ES-I3 (cell line): ENCODE results near the gene CHKB.
A peak's percentile ranks its signal among the peaks of the same experiment; 100 is the strongest.

Experiments used
- H3K36me3 ChIP-seq: 2 replicates; pipeline ENCODE4 v1.6.1; 2013; ENCODE audit warnings: mild to moderate bottlenecking, low read length, control low read depth, moderate library complexity; ENCODE audit not compliant: insufficient read depth
- H3K4me1 ChIP-seq: 2 replicates; pipeline ENCODE4 v1.6.1; 2013; ENCODE audit warnings: mild to moderate bottlenecking, control low read depth, low read length; ENCODE audit not compliant: insufficient read depth
- H3K9ac ChIP-seq: 2 replicates; pipeline ENCODE4 v1.6.1; 2013; ENCODE audit warnings: low read depth, mild to moderate bottlenecking, low read length, moderate library complexity
- H3K9me3 ChIP-seq: 2 replicates; pipeline ENCODE4 v1.6.1; 2013; ENCODE audit warnings: mild to moderate bottlenecking, low read length, moderate library complexity; ENCODE audit not compliant: control insufficient read depth, insufficient read depth

Gene CHKB

DNA sequence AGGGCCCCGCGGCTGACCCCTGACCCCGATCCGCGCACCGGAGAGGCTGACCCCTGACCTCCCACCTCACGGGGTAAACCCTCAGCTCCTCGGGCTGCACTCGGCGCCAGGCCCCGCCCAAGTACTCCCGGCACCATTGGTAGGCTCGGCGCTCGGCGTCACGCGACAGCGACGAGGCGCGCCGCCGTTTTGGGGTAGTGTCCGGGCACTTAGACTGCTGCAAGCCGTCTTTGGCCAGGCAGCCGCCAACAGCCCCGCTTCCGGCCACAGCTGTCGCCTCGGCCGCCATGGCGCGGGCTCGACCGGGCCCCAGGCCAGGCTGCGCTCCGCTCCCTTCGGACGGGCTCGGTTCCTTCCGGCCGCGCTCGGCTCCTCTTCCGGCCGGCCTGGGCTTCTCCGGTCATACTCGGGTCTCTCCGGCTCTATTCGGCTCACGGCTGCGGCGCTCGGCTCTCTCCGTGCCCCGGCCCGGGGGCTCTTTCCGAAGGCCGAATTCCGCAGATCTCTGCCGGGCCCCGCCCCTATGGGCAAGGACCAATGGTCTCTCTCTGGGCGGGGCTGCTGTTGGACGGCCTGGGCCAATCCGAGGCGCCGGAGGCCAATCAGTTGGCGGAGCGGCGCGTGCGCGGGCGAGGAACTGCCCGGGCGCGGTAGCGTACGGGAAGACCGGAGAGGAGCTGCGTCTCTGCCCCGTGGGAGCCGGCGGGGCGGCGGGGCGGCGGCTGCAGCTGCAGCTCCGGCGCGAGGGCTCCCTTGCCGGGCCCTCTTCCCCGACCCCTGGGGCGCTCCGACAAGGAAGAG, at the start of gene CHKB:
TSS of gene CHKB (minus strand) at position 357 of the 801 bp plus-strand sequence. CDS start at position 289, 68 bp downstream.
- no peaks in the 10 kb centered on the region for H3K9me3 ChIP-seq
- H3K4me1 ChIP-seq: peaks cover 11% of the 10 kb centered on the region
- H3K36me3 ChIP-seq: no peaks in the 10 kb centered on the region
- peak within 1 kb of the TSS; percentile 99 for H3K9ac ChIP-seq

DNA sequence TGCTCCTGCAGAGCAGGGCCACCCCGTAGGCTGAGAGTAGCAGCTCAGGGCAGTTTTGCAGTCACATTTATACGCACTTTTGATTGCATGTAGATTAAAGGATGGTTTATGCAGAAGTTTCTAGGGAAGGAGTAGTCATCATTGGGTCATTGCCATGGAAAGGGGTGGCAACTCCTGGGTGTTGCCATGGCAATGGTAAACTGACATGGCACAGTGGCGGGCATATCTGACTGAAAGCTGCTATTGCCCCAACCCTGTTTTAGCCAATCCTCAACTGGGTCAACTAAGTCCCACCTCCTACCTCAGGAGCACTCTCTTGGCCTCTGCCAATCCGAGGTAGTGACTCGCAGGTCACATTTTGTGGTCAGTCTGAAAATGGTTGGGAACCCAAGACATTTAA, 47.7 kb upstream of the CHKB start:
- Histone ChIP-seq H3K36me3 (no peaks in the 10 kb centered on the region), H3K9me3 (no peaks in the 10 kb centered on the region), H3K9ac (no peak overlapping the region), H3K4me1 (no peaks in the 10 kb centered on the region)

- H3K9ac ChIP-seq: peak overlapping the region; percentile 67
Measured at GRCh38 chr22:50628543-50629134, 46.0 kb upstream of the CHKB start.

DNA sequence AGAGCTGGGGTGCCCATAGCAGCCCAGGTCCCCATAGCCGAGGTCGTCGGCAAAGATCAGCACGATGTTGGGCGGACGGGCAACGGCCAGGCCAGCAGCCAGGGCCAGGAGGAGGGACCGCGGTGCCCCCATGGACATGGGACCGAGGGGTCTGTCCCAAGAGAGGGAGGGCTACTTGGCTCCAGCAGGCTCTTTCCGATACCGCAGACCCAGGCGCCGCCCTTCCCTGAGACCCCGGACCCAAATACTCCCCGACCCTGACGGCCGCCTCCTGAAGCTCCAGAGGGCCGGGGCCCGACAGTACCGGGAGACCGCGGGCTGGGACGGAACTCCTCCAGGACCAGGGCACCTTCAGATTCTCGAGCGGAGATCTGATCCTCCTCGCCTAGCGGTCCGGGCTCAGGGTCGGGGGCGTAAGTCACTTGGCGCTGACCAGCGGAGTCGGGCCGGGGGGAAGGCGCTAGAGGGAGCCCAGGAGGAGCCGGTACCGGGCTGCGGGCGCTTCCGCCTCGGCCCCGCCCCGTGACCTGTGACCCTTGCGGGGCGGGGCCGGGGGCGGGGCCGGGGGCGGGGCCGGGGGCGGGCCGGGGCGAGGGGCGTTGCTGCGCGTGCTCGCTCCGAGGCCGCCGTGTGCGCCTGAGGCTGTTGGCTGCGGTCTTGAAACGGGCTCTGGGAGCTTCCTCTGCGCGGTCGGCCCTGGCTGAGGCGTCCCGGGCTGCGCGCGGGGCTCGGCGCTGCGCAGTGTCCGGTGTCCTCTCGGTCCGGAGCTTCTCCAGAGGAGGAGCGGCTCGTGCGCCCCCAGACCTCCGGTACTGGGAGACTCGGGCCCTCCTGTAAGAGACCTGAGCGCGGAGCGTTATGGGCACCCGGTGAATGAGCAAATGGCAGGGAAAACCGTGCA, 45.2 kb upstream of the CHKB start, which contains the start of gene ARSA:
TSS of gene ARSA (minus strand) at position 511 of the 901 bp plus-strand sequence. CDS start at position 138, 373 bp downstream.
- H3K9me3 ChIP-seq: no peaks in the 10 kb centered on the region
- H3K4me1 ChIP-seq: no peaks in the 10 kb centered on the region
- peak within 1 kb of the TSS; percentile 95 for H3K9ac ChIP-seq
- no peaks in the 10 kb centered on the region for H3K36me3 ChIP-seq

More at GRCh38 chr22:50628543-50629134, 46.0 kb upstream of the CHKB start:
- H3K9me3 ChIP-seq: no peaks in the 10 kb centered on the region
- H3K36me3 ChIP-seq: no peaks in the 10 kb centered on the region
- H3K4me1 ChIP-seq: no peaks in the 10 kb centered on the region

DNA sequence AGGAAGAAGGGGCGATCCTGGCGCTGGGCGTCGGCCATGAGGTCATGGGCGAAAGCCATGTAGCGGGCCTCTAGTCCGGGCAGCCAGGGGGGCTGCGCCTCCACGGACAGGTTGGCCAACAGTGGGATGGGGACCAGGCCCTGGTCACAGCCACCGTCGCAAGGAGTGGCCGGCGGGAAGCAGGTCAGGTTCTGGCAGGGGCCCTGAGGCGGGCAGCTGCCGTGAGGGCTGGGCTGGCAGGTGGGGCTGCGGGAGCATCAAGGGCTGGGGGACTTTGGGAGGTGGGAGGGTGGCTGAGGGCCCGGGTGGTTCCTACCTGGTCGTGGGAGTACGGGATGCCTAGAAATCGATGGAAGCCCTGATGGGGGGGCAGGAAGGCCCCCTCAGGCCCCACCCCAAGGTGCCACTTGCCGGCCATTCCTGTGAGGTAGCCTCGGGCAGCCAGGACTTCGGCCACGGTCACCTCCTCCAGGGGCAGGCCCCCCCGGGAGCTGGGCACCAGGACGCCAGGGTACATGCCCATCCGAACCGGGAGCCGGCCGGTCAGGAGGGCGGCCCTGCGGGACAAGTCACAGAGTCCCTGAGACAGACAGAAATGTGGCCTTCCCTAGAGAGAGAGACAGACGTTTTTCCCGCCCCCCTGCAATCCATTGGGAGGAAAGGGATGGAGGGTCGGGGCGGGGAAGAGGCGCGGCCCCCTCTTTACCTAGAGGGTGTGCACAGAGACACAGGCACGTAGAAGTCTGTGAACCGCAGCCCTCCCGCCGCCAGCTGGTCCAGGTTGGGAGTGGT, 44.4 kb upstream of the CHKB start:
- Histone ChIP-seq H3K9me3 (no peaks in the 10 kb centered on the region), H3K36me3 (no peaks in the 10 kb centered on the region), H3K9ac (peak overlapping the region; percentile 95; the same call in 1 of the 2 replicates), H3K4me1 (peaks cover 2% of the 10 kb centered on the region; the same call in 1 of the 2 replicates)

DNA sequence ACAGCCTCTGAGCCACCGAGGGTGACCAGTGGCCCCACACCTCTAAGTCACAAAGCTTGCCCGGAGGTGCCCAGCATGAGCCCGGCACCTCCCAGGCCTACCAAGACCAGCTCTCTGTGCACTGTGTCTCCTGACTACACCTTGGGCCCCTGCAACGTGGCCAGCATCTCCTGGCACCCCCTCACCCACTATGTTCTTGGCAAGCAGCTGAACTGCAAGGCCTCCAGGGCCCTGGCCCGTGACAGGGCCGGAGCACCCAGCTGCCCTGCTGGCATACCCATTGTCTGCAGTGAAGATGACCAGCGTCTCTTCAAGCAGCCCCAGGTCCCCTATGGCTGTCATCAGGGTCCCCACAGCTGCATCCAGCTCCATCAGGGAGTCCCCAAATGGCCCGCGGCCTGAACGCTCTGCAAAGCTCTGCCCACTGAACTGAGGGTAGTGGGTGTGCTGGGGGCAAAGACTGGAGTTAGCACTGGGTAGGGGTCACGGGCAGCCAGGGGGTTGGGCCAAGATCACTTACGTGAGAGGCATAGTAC, 43.7 kb upstream of the CHKB start:
- Histone ChIP-seq H3K36me3 (no peaks in the 10 kb centered on the region), H3K9ac (no peak overlapping the region), H3K9me3 (no peaks in the 10 kb centered on the region), H3K4me1 (peaks cover 8% of the 10 kb centered on the region)

GRCh38 chr22:50625568-50626313, 43.1 kb upstream of the CHKB start:
- peaks cover 11% of the 10 kb centered on the region for H3K4me1 ChIP-seq
- H3K9ac ChIP-seq: no peak overlapping the region
- no peaks in the 10 kb centered on the region for H3K9me3 ChIP-seq
- no peaks in the 10 kb centered on the region for H3K36me3 ChIP-seq

DNA sequence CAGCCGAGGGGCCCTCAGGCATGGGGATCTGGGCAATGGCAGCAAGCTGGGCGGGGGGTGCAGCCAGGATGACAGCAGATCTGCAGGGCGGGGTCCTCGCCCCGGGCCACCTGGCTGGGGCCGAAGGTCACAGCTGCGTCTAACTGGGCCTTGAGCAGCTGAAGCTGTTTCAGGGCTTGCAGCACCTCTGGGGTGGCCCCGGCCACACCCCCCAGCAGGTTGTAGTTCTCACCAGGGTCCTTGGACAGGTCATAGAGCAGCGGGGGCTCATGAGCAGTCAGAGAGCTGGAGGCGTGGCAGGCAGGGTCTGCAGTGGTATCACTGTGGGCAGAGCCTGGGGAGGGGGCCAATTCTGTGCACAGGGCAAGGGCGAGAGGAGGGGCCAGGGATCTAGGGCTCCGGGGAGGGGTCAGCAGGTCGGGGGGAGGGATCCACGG, 42.5 kb upstream of the CHKB start:
- Histone ChIP-seq H3K9ac (no peak overlapping the region), H3K36me3 (no peaks in the 10 kb centered on the region), H3K9me3 (no peaks in the 10 kb centered on the region), H3K4me1 (peaks cover 11% of the 10 kb centered on the region)

DNA sequence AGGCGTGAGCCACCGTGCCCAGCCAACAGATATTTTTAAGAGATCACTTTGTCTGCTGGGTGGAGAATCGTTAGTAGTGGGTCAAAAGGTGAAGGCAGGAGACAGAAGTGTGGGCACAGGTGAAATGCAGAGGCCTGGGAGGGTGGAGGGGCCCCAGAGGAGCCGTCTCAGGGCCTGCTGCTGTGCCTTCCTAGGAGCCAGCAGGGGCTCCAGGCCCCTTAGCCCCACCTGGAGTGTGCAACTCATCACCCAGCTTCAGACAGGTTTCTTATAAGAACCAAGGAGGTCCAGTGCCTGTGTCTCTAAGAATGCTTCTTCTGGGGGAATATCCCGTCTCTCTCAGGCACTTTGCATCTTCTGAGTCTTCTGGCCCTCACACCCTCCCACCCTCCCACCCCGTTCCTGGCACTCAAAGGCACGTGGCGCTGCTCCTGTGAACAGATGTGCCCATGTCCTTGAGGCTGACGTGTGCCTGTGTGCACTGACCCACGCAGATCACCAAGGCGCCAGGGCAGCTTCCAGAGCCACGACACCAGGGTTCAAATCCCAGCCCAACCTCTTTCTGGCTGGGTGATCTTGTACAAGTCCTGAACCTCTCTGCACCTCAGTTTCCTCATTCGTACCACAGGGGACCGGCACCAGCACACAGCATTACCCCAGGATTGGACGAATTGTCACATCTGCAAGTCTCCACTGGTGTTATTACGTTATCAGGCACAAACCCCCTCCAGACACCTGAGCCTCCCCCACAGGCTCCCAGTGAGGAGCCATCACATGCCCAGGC, 41.9 kb upstream of the CHKB start:
- peaks cover 11% of the 10 kb centered on the region for H3K4me1 ChIP-seq

GRCh38 chr22:50622723-50623327, 40.2 kb upstream of the CHKB start:
- H3K36me3 ChIP-seq: no peaks in the 10 kb centered on the region
- no peaks in the 10 kb centered on the region for H3K9me3 ChIP-seq
- no peak overlapping the region for H3K9ac ChIP-seq
- H3K4me1 ChIP-seq: peaks cover 11% of the 10 kb centered on the region

More for the DNA sequence above, 41.9 kb upstream of the CHKB start:
- no peaks in the 10 kb centered on the region for H3K9me3 ChIP-seq
- no peaks in the 10 kb centered on the region for H3K36me3 ChIP-seq
- no peak overlapping the region for H3K9ac ChIP-seq

DNA sequence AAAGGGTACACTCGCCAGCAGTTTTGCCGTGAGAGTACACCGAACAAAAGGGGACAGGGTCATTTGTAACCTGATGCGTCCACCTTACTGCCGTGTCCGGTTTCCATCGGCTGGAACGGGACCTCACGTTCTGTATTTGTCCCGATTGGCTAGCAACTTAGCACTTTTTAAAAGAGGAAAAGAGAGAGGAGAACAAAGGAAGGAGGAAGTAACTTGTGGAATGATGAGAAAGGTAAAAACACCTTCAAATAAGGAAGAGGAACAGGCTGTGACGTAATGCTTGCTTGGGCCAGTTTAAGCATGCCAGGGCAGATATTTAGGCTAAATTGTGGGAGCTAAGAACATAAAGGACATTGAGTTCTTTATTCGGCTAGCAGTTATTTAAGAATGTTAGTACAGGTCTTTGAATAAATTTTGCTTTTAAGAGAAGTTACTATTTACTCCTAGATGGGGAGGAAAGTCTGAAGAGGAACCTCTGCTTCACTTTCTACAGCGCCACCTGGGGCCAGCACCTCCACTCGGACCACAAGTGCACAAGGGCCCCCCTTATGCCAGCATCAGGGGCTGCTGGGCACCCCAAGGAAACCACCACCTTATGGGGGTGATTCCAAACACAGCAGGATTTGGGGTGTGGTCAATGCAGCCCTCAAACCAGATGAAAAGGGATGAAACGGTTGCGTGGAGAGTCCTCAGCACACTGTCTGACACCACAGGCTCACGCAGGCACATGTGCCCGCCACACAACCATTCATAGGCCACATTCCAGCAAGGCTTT, 39.5 kb upstream of the CHKB start:
- Histone ChIP-seq H3K9me3 (no peaks in the 10 kb centered on the region), H3K9ac (peak overlapping the region; percentile 26; the same call in 1 of the 2 replicates), H3K4me1 (peaks cover 11% of the 10 kb centered on the region), H3K36me3 (no peaks in the 10 kb centered on the region)
